ENCODE results near the gene SH3RF2. TPM values are rescaled to one million over a fixed set of nuclear protein-coding genes. Genes with fewer than 3 reads are reported as not detected.
A peak's percentile ranks its signal among the peaks of the same experiment; 100 is the strongest.

Gene SH3RF2
- total RNA-seq, 1 donor from 2014 or later: 267 TPM

DNA sequence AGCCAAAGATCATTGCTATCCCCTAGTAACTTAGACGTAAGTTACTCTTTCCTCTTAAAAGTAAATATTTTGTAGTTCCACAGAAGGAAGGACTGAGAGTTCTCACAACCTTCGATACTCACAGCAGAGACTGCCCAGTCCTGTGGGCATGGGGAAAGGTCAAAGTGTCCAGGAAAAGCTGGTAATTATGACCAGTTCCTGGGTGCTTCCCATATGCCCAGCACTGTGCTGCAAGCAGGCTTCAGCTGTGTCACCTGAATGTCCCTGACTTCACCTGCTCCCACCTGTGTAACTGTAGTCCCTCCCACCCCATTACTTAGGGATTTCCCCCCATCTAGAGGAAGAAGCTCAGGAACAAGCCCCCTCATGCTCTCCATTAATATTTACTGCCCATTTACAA, 18.0 kb upstream of the SH3RF2 start:
- intact Hi-C loops (cut with DNase I): no loop called here
- DNase-seq (ENCODE audit: missing footprints) (no peak), ATAC-seq (no peak)

DNA sequence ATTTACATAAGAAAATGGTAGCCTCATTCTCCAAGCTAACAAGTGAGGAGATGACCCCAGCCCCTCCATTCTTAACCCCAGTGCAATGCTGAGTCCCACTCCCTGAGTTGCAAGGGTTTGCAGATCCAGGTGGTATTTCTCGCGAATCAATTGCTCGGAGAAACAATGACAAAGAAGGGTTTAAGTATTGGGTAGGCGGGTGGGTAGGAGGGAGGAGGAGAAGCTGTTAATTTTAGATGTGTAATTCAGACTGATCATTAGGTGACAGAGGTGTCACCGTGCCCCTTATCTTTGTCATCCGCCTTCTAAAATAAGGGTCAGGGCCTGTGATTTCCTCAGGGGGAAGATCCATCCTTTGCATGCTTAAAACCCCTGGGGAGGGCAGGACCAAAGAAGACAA, 17.0 kb upstream of the SH3RF2 start:
- ATAC-seq: no peak
- intact Hi-C loops (cut with DNase I): no loop called here
- DNase-seq (ENCODE audit: missing footprints): no peak

DNA sequence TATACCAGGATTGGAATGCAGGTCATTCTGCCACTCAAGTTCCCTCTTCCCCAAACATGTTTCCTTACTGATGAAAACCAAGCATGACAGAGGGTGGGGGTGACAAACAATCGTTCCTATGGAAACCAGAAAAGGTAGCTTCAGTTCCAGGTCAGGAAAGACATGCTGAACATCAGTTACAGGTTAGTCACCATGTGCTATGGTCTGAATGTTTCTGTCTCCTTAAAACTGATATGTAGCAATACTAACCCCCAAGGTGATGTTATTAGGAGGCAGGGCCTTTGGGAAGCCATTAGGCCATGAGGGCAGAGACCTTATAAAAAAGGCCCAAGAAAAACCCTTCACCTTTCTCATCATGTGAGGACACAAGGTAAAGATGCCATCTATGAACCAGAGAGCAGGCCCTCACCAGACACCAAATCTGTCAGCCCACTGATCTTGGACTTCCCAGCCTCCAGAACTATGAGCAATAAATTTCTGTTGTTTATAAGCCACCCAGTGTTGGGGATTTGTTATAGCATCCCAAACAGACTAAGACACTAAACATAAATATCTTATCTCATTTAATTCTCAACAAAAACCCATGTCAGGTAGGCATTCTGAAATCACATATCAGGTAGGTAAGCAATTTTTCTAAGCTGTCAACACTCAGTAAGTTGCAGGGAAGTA, 15.7 kb upstream of the SH3RF2 start:
- intact Hi-C loops (cut with DNase I): no loop called here
- DNase-seq (ENCODE audit: missing footprints) (no peak), ATAC-seq (no peak)

DNA sequence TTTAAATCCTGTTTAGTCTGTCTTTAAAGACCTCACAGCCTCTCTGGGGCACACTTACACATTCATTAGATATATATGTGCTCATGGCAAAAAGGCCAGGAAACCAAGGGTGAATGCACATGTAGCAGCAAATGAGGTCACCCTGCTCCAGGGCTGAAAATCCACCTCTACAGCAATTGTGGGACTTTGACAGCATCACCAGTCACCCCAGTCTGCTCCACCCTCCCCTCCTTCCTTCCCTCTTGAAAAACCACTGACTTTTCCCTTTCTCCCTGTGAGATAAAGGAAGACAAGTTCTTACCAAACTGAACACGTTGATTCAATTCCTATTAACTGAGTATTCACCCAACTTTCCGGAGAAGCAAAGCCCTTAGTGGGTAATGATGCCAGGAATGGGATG, 15.2 kb upstream of the SH3RF2 start:
- intact Hi-C loops (cut with DNase I): no loop called here
- ATAC-seq (no peak), DNase-seq (ENCODE audit: missing footprints) (no peak)

GRCh38 chr5:145922059-145922458, 14.3 kb upstream of the SH3RF2 start:
- ATAC-seq: no peak
- intact Hi-C loops (cut with DNase I): no loop called here

GRCh38 chr5:145923405-145923804, 13.0 kb upstream of the SH3RF2 start:
- intact Hi-C loops (cut with DNase I): no loop called here
- DNase-seq (ENCODE audit: missing footprints): no peak
- no peak for ATAC-seq

More at GRCh38 chr5:145922059-145922458, 14.3 kb upstream of the SH3RF2 start:
- DNase-seq (ENCODE audit: missing footprints): no peak

DNA sequence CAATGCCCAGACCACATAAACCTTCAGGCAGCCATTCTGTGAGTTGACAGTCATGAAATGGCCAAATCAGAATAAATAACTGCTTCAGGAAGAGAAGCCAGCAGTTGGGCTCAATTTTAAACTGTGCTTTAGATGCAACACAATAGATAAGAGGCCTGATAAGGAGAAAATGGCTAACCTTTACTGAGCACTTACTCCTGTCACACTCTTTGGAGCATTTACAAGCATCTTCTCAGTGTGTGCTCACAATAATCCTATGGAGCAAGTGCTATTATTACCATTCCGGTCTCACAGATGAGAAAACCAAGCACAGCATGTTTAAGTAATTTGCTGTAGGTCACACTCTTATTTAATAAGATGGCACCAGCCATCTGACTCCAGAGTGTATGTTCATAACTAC, 11.5 kb upstream of the SH3RF2 start:
- intact Hi-C loops (cut with DNase I): no loop called here
- DNase-seq (ENCODE audit: missing footprints) (no peak), ATAC-seq (no peak)

DNA sequence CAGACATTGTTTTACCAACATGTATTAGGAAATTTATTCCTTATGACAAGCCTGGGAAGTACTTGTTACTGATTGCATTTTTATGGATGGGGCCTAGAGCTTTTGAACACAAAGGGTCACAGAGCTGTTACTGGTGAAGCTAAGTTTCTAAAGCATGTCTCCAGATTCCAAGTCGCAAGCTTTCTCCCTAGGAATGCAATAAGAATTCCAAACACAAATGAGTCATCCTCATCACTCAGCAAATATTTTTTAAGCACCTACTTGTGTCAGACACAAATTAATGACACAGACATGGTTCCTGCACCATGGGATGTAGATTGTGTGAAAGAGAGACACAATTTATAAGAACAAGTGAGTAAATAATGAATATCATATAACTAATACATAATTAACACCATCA, 11.0 kb upstream of the SH3RF2 start:
- intact Hi-C loops (cut with DNase I): no loop called here
- DNase-seq (ENCODE audit: missing footprints): no peak
- ATAC-seq: peak; percentile 23

DNA sequence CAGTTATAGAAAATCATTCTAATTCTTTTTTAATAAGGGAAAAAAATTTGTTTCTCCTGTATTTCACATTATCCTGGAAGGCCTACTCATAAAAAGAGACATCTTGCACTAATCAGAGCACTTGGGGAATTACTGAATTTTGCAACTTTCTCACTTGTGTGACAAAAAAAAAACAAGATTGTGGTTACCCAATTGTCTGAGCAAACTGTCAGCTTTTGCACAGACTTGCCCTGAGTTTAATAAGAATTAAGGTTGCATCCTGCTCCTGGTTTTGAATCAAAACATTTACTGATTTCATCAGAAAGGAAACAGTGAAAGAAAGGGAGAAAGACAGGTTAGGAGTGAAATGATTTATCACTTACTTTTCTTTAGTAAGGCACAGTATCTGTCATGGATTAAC, 10.6 kb upstream of the SH3RF2 start:
- intact Hi-C loops (cut with DNase I): no loop called here
- no peak for ATAC-seq
- no peak for DNase-seq (ENCODE audit: missing footprints)

DNA sequence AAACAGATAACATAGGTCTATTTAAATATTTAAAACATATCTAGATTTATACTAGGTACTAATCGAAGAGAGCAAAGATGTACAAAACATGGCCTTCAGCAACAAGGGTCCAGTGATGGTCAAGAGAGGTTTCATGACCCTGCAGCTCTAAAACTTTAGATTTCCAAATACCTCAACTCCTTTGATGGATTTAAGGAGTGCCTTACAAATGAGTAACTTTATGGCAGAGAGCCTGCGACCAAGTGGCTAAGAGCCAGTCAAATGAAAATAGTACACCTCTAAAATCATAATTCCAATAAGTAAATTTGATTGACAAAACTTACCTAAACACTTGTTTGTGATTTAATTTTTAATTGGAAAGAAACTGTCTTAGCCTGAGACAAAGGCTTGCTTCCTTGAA, 4.7 kb upstream of the SH3RF2 start:
- intact Hi-C loops (cut with DNase I): no loop called here
- DNase-seq (ENCODE audit: missing footprints) (no peak), ATAC-seq (no peak)

- ATAC-seq: no peak
- DNase-seq (ENCODE audit: missing footprints): no peak
- intact Hi-C loops (cut with DNase I): no loop called here
Measured at GRCh38 chr5:145934276-145934675, 2.1 kb upstream of the SH3RF2 start.

- ATAC-seq: no peak
- intact Hi-C loops (cut with DNase I): loop anchor here (5.0 kb wide), 1 partner anchor 105 kb away; no protein-coding TSS in a partner anchor
- no peak for DNase-seq (ENCODE audit: missing footprints)
Measured at GRCh38 chr5:145937432-145938250, 1.3 kb downstream of the SH3RF2 start.

DNA sequence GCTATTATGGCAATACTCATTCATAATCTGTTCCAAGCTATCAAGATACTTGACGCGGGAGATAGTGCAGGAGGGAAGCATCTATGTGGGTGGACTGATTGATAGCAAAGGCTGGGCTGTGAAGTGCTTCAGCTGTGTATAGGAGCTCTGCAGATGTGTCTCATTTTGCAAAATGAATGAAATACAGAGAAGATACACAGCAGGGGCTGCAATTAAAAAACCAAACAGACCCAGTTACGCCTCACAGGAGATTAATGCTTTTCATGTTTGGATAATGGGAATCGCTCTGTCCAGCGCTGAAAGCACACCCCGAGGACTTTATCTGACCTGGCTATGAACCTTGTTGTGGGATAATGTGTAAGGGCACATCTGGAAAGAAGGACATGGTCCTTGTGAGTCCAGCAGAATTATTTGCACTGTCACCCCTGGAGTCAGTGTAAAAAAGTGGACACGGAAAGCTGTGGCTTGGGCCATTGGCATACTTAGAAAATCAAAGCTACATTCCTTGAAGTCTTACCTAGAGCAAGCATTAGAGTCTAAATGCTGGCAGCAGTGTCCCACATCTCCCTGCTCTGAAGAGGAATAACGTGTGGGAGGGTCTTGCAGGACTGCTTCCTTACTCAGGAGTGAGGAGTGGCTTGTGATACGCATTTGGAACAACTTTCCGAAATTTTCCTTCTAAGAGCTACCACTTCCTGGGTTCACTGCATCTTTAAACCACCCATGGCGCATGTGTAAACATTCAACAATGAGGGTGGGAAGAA, 2.6 kb downstream of the SH3RF2 start:
- intact Hi-C loops (cut with DNase I): loop anchor here (5.0 kb wide), 1 partner anchor 103 kb away; no protein-coding TSS in a partner anchor
- peak; percentile 23 for ATAC-seq
- no peak for DNase-seq (ENCODE audit: missing footprints)

GRCh38 chr5:145939540-145940065, 3.2 kb downstream of the SH3RF2 start:
- intact Hi-C loops (cut with DNase I): loop anchor here (5.0 kb wide), 1 partner anchor 103 kb away; no protein-coding TSS in a partner anchor
- no peak for DNase-seq (ENCODE audit: missing footprints)
- ATAC-seq: no peak

GRCh38 chr5:145941096-145941447, 4.7 kb downstream of the SH3RF2 start:
- no peak for DNase-seq (ENCODE audit: missing footprints)
- ATAC-seq: no peak
- intact Hi-C loops (cut with DNase I): no loop called here

DNA sequence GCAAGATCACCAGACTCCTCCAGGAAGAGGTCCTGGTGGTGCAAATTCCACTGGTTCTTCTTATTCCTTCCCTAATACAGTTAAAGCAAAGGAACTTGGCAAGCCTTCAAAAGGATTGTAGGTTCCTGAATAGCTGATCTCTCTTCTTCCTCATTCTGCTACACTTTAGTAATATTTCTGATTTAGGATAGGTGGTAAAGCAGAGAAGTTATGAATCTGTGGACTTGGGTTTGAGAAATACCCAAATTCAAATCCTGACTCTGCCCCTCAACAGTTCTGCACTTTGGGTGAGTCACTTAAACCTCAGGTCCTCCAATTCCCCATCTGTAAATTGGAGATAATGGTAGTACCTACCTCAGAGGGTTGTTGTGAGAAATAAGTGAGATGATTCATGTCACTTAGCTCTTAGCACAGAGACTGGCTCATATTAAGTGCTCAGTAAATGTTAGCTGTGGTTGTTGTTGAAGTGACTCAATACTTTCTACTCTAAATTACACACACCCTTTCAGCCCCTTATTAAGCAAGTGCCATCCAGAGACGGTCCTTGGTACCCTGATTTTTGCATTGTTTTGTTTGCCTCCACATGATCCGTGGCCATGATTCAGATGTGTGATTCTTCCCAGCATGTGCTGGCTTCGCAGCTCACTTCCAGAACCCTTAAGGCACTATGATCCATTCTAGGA, 5.2 kb downstream of the SH3RF2 start:
- DNase-seq (ENCODE audit: missing footprints): no peak
- intact Hi-C loops (cut with DNase I): no loop called here
- ATAC-seq: no peak

- ATAC-seq (no peak), DNase-seq (ENCODE audit: missing footprints) (no peak)
- intact Hi-C loops (cut with DNase I): no loop called here
Measured at GRCh38 chr5:145942201-145942600, 5.8 kb downstream of the SH3RF2 start.

GRCh38 chr5:145942749-145943148, 6.4 kb downstream of the SH3RF2 start:
- ATAC-seq (no peak), DNase-seq (ENCODE audit: missing footprints) (no peak)
- intact Hi-C loops (cut with DNase I): no loop called here

DNA sequence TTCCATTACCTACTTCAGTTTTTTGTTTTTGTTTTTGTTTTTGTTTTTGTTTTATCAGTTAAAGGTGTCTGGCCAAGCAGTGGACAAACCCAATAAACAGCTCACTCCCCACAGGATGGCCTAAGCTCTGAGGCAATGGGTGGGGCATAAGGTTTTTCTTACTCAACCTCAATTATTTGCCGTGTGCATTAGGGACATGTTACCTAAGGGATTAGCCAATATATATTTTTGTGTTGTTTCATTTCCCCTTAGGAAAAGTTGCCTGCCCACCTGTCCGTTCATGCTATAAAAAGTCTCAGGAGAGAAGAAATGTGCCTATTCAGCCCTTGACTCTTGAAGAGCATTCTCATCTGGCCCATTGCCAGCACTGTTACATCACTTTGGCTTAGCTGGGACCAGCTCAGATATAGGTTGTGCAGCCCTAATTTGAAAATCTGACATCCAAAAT, 7.3 kb downstream of the SH3RF2 start:
- DNase-seq (ENCODE audit: missing footprints) (no peak), ATAC-seq (no peak)
- intact Hi-C loops (cut with DNase I): no loop called here

Data from Right ventricle myocardium inferior (tissue), 1 donor.